Transverse colon (tissue), 4 donors: ENCODE measurements around the gene URGCP.

ENCODE experiments used
- POLR2A ChIP-seq: fragments of 450-650 bp; IDR thresholded peaks from one replicate; pipeline ENCODE4 v1.6.1; 2016; ENCODE audit warnings: antibody characterized with exemption, mild to moderate bottlenecking, moderate library complexity
- POLR2AphosphoS5 ChIP-seq, 3 donors: sonication (generic); formaldehyde crosslinking; IDR thresholded peaks; one replicate each; pipeline ENCODE4 v1.6.1; 2016; ENCODE audit warnings: antibody characterized with exemption in 3 of 3
- TF ChIP-seq, protein P1 (sequence below), 5 experiments: fragments of 200-600 bp in 3 of 5; fragments of 450-650 bp in 2 of 5; sonication (generic) in 3 of 5; IDR thresholded peaks; 1 replicate in 2 of 5; 2 replicates in 3 of 5; pipeline ENCODE4 v1.5.1; 2016 to 2017; ENCODE audit warnings: antibody characterized with exemption in 5 of 5, inconsistent platforms in 3 of 5, mild to moderate bottlenecking in 2 of 5, moderate library complexity in 1 of 5

GRCh38 chr7:43926798-43927123 lies 20.4 kb upstream of the URGCP start:
- TF ChIP-seq, protein P1, sequence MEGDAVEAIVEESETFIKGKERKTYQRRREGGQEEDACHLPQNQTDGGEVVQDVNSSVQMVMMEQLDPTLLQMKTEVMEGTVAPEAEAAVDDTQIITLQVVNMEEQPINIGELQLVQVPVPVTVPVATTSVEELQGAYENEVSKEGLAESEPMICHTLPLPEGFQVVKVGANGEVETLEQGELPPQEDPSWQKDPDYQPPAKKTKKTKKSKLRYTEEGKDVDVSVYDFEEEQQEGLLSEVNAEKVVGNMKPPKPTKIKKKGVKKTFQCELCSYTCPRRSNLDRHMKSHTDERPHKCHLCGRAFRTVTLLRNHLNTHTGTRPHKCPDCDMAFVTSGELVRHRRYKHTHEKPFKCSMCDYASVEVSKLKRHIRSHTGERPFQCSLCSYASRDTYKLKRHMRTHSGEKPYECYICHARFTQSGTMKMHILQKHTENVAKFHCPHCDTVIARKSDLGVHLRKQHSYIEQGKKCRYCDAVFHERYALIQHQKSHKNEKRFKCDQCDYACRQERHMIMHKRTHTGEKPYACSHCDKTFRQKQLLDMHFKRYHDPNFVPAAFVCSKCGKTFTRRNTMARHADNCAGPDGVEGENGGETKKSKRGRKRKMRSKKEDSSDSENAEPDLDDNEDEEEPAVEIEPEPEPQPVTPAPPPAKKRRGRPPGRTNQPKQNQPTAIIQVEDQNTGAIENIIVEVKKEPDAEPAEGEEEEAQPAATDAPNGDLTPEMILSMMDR (IDR thresholded peaks at IDR 0.05), result peak in 1 of 5 experiments; percentile 12
- TF ChIP-seq POLR2A, result no peak
- no peak for TF ChIP-seq POLR2AphosphoS5 (IDR thresholded peaks at IDR 0.05)
